Spleen (tissue), 7 donors: ENCODE measurements around the gene JPH2.

Experiments
- POLR2A ChIP-seq, 3 donors: fragments of 450-650 bp; IDR thresholded peaks; one replicate each; pipeline ENCODE4 v1.5.1; 2017; ENCODE audit warnings: antibody characterized with exemption in 3 of 3, mild to moderate bottlenecking in 1 of 3
- POLR2AphosphoS5 ChIP-seq, 3 donors: sonication (generic); formaldehyde crosslinking; IDR thresholded peaks; one replicate each; pipeline ENCODE4 v1.5.1; 2017; ENCODE audit warnings: antibody characterized with exemption in 3 of 3
- TF ChIP-seq, protein P1 (sequence below), 11 experiments: fragments of 200-600 bp in 7 of 11; fragments of 450-650 bp in 4 of 11; sonication (generic) in 4 of 11; IDR thresholded peaks in 8 of 11; conservative IDR thresholded peaks in 3 of 11; 1 replicate in 7 of 11; 2 replicates in 4 of 11; pipeline versions ENCODE4 v1.4.0 to v1.8.0; 2016 to 2021; ENCODE audit warnings: antibody characterized with exemption in 11 of 11, inconsistent platforms in 4 of 11, mild to moderate bottlenecking in 1 of 11
- donor health status: DM: no; HTN: no; CAD: no; lungs with moderate emphysema.
- donor health status: DM: no; HTN: no; CAD: no.
- donor health status: DM: no; HTN: no; CAD: no.

GRCh38 chr20:44070139-44070900, 116.7 kb downstream of the JPH2 start:
- TF ChIP-seq, protein P1, sequence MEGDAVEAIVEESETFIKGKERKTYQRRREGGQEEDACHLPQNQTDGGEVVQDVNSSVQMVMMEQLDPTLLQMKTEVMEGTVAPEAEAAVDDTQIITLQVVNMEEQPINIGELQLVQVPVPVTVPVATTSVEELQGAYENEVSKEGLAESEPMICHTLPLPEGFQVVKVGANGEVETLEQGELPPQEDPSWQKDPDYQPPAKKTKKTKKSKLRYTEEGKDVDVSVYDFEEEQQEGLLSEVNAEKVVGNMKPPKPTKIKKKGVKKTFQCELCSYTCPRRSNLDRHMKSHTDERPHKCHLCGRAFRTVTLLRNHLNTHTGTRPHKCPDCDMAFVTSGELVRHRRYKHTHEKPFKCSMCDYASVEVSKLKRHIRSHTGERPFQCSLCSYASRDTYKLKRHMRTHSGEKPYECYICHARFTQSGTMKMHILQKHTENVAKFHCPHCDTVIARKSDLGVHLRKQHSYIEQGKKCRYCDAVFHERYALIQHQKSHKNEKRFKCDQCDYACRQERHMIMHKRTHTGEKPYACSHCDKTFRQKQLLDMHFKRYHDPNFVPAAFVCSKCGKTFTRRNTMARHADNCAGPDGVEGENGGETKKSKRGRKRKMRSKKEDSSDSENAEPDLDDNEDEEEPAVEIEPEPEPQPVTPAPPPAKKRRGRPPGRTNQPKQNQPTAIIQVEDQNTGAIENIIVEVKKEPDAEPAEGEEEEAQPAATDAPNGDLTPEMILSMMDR (IDR thresholded peaks at IDR 0.05 in 8 of 11, conservative IDR thresholded peaks at IDR 0.05 in 3 of 11) = no peak
- TF ChIP-seq POLR2A (IDR thresholded peaks at IDR 0.05) (no peak), POLR2AphosphoS5 (IDR thresholded peaks at IDR 0.05) (no peak)
